GM12801 (cell line): ENCODE results near the gene ARHGAP10.

Experiments used
- CTCF ChIP-seq: IDR thresholded peaks from one replicate; pipeline ENCODE4 v1.5.1; 2011; ENCODE audit warnings: control low read depth; ENCODE audit not compliant: insufficient read length; ENCODE audit errors: extremely low read depth

The ARHGAP10 gene

DNA sequence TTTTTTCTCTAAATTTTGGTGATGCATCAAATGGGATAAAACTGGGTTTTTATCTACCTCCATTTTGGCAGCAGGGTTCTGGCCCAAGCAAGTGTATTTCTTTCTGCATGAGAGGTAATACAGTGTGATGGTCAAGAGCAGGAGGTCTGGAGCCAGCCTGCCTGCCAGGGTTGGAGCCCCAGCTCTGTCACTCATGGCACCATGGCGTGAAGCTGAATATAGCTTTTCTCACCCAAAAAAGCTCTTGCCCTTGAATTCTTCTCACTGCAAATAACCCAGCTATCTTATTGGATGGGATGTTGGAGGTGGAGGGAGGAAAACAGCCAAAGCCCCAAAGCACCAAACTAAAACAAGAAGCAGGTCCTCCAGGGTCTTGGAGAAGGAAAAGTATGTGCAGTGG, 218.4 kb downstream of the ARHGAP10 start:
- no peak for TF ChIP-seq CTCF

DNA sequence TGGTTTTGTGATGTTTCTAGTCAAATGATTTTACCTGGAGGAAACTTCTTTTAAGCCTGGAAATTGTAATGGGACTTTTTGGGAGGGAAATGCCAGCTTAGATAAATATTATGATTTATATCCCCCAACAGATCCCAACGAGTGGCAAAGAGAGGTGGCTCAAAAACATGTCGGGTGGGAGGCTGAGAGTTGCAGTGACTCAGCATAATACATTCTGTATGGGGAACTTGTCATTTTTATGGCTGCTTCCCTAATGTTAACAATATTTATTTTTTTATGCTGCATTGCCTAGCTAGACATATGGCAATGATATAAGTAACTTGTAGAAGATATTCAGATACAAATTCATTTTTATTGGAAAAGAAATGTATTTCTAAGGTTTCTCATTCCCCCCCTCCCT, 219.0 kb downstream of the ARHGAP10 start:
- TF ChIP-seq CTCF = no peak

DNA sequence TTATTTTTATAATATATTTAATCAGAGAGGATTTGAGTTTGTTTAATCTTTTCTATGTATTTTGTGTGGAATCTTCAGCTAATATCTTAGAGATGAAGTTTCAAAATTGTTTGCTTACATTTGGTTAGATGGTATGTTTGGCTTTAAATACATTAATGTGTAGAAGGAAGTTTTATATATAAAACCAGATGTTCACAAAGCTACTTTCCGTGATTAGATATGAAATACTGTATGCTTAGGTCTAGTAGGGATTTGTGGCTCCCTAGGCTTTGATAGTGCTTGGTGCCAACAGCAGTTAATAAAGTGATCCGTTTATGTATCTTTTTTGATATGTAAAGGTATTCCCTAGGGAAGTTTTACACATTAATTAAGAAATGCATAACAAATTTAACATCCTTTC, 223.0 kb downstream of the ARHGAP10 start:
- TF ChIP-seq CTCF = no peak

DNA sequence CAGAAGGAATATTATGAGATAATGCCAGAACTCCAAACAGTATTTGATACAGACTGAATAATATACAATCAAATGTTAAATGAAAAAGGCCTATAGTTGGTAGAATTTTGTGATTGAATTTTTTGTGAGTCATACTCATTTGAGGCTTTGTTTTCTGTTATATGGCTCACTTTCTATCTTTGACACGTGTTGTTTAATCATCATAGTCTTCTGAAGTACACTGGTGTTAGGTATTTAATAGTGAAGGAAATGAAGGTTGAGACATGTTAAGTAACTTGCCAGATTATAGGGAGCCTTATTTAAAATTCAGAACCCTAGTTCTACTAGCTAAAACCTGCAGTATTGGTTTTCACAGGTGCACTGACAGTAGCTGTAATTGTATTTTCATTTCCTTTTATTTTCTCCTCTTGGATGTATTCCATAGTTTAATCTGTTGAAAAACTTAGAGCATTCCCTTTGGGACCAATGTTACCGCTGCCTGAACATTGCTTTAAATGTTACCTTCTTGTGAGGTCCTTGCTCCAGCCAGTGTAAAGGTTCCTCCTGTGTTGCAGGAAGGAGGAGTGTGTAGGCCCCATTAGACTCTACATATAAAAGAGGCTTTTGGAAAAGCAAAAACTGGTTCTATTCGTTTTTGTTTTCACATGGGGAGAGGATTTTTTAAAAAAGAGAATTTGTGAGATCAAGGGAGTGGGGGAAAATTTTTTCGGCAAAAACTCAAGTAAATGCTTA, 224.1 kb downstream of the ARHGAP10 start:
- TF ChIP-seq CTCF = no peak

DNA sequence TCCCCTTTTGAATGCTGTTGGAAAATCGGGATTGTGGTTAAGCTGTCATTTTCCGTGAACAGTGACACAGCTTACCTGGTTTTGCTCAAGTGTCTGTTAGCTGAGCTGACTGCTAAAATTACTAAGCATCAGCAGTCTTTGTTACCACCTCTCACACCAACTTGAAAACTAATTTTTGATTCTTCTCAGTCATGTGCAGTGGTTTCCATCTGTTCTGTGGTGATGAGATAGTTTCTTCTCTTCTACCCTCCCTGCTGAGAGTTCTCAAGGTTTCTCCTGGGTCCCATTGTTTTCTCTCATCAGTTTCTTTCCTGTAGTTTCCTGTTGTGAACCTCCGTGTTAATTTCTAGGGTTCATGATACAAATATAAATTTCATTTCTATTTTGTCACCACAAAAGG, 225.6 kb downstream of the ARHGAP10 start:
- TF ChIP-seq CTCF = no peak

DNA sequence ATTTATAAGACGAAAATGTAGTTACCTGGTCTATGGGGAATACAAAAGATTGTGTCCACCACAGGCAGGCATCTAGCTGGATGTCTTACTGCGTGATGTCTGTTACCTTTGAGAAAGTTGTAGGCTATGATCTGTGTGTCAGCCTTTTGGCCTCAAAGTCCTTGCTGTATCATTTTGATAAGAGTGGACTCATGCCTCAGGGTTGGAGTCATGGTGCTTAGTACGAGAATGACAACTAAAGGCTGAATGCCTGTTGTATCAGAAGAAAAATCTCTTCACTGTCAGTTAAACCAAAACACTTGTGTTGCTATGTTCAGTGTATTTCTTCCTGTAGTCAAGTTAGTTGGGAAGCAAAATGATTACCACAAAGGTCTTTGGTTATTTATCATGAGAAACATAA, 226.2 kb downstream of the ARHGAP10 start:
- no peak for TF ChIP-seq CTCF

DNA sequence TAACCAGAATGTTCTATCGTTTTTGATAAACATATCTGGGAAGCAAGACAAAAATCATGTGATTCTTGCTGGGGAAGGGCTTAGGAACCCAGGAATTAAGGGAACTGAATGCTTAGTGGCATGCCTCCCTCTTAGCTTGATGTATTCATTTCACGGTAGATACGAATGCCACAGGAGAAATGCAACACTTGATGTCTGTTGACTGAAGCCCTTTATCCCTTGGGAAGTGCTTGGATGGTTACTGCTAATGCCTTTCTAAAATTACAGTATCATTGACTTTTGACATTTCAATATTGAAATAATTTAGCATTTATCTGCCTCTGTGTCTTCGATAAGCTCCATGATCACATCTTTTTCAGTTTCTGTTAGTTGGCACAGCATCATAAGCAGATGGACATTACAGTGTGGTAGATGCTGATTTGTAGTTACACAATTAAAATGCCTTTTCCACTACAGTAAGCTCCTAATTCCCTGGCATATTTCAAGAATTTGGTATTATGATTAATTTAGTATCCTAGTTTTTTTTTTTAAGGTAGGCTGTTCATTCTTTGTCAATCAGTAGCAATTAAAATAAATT, 226.7 kb downstream of the ARHGAP10 start:
- TF ChIP-seq CTCF = no peak
